ENCODE results near the gene WNT9A.
"Not testable (repeated sequence)": the region's sequence is repeated elsewhere in the genome, so short reads cannot be mapped to it uniquely, and the experiment has no call there.

GRCh38 chr1:227909923-227910328 lies 37.8 kb downstream of the WNT9A start:
- not testable (repeated sequence) for TF ChIP-seq CTCF, POLR2A (IDR thresholded peaks at IDR 0.05)

All from lower leg skin (tissue), 3 donors.